KBM-7 (cell line): ENCODE data around the gene PIGZ.
A peak's percentile ranks its signal among the peaks of the same experiment; 100 is the strongest.
"Not testable (repeated sequence)": the region's sequence is repeated elsewhere in the genome, so short reads cannot be mapped to it uniquely, and the experiment has no call there.

Source experiments
- DNase-seq: peaks from one replicate; pipeline ENCODE4 v3.0.0-alpha.2; 2015
- in situ Hi-C: fragments of 300-500 bp; cut with MboI; formaldehyde crosslinking; loops from 2 replicates; pipeline ENCODE4 v1.14.3; 2020; ENCODE audit warnings: low sequenced_read_pairs, low pct_unique_long_range_greater_than_20kb, mixed read lengths

The PIGZ gene

DNA sequence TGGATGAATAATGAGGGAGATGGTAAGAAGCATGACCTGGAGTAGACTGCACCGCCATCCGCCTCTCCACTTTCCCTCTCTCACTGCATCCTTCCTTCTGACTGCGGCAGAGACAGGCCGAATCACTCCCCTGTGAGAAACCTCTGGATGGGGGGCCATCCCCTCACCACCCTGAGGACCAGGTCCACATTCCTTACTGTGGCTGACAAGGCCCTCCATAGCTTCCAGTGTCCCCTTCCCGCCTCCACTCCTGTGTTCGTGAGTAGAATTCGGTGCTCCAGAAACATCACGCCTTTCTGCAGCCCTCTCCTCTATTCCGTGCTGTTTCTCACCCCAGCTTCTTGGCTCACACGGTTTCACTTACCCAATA is 2.8 kb downstream of the PIGZ start:
- in situ Hi-C loops: no loop called here
- DNase-seq: no peak

- DNase-seq: no peak
- in situ Hi-C loops: no loop called here
These were observed 3.4 kb downstream of the PIGZ start for GRCh38 chr3:196965112-196965803.

- in situ Hi-C loops: no loop called here
- no peak for DNase-seq
These were observed 5.0 kb downstream of the PIGZ start for GRCh38 chr3:196963631-196963953.

- in situ Hi-C loops: no loop called here
These were observed 5.6 kb downstream of the PIGZ start for GRCh38 chr3:196962930-196963630.

GRCh38 chr3:196962108-196962929 is 6.3 kb downstream of the PIGZ start:
- DNase-seq: no peak
- in situ Hi-C loops: no loop called here

More at GRCh38 chr3:196962930-196963630, 5.6 kb downstream of the PIGZ start:
- DNase-seq: no peak

GRCh38 chr3:196954832-196955231 is 13.8 kb downstream of the PIGZ start:
- no peak for DNase-seq
- in situ Hi-C loops: no loop called here

GRCh38 chr3:196951371-196951770 is 17.3 kb downstream of the PIGZ start:
- no peak for DNase-seq
- in situ Hi-C loops: no loop called here

DNA sequence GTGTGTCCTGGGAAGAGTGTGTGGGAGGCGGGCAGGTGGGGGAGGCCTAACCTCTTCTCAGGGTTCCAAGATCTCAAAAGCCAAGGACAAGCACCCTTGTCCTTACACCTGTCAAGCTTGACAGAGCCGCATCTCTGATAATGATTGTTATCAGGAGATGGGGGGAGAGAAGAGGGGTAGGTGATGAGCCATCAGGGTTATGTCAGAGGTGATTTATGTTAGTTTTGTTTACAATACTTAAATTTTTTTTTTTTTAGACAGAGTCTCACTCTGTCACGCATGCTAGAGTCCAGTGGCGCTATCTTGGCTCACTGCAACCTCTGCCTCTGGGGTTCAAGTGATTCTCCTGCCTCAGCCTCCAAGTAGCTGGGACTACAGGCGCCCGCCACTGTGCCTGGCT is 18.9 kb downstream of the PIGZ start:
- in situ Hi-C loops: no loop called here
- DNase-seq: no peak

- in situ Hi-C loops: no loop called here
- DNase-seq: no peak
These were observed 19.4 kb downstream of the PIGZ start for GRCh38 chr3:196949285-196949619.

GRCh38 chr3:196948442-196949284 is 20.0 kb downstream of the PIGZ start:
- no peak for DNase-seq
- in situ Hi-C loops: no loop called here

GRCh38 chr3:196947860-196948441 is 20.7 kb downstream of the PIGZ start:
- DNase-seq: no peak
- in situ Hi-C loops: no loop called here

DNA sequence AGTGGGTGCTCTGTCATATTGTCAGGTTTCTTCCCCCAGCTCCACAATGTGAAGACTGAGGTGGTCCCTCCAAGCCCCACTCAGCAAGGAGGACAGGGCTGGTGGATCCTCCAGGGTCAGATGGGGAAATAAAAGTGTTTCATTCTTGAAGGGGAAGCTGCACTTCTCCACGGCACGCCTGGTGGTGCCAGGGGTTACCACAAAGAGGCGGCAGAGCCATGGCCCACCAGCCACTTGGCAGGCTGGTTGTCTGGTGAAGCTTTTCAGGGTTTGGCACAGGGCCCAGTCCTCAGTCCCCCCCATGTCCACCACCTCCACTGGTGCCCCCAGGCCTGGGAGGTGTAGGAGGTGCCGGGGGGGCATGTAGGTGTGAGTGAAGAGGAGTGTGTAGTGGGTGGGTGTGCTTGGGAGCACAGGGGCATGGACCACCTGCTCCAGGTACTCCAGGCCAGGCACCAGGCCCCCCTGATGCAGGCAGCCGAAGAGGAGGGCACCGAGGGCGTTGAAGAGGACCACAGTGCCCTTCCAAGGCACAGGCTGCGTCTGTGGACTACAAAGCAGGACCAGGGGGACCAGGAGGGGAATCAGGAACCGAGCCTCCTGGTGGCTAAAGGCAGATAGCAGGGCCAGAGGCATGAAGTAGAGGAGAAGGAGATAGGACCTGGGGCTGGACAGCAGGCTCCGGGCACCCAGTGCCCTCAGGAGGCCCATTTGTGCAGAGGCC is 21.3 kb downstream of the PIGZ start:
- in situ Hi-C loops: no loop called here
- DNase-seq: no peak

DNA sequence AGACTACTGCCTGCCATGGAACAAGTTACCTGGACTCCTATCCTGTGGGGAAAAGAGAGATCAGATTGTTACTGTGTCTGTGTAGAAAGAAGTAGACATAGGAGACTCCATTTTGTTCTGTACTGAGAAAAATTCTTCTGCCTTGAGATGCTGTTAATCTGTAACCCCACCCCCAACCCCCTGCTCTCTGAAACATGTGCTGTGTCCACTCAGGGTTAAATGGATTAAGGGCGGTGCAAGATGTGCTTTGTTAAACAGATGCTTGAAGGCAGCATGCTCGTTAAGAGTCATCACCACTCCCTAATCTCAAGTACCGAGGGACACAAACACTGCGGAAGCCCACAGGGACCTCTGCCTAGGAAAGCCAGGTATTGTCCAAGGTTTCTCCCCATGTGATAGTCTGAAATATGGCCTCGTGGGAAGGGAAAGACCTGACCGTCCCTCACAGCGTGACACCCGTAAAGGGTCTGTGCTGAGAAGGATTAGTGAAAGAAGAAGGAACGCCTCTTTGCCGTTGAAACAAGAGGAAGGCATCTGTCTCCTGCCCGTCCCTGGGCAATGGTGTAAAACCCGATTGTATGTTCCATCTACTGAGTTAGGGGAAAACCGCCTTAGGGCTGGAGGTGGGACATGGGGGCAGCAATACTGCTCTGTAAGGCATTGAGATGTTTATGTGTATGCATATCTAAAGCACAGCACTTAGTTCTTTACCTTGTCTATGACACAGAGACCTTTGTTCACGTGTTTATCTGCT is 24.4 kb downstream of the PIGZ start:
- in situ Hi-C loops: not testable (repeated sequence)

GRCh38 chr3:196942915-196943277 is 25.7 kb downstream of the PIGZ start:
- DNase-seq: peak; percentile 50
- in situ Hi-C loops: no loop called here

More for the DNA sequence above, 24.4 kb downstream of the PIGZ start:
- not testable (repeated sequence) for DNase-seq

DNA sequence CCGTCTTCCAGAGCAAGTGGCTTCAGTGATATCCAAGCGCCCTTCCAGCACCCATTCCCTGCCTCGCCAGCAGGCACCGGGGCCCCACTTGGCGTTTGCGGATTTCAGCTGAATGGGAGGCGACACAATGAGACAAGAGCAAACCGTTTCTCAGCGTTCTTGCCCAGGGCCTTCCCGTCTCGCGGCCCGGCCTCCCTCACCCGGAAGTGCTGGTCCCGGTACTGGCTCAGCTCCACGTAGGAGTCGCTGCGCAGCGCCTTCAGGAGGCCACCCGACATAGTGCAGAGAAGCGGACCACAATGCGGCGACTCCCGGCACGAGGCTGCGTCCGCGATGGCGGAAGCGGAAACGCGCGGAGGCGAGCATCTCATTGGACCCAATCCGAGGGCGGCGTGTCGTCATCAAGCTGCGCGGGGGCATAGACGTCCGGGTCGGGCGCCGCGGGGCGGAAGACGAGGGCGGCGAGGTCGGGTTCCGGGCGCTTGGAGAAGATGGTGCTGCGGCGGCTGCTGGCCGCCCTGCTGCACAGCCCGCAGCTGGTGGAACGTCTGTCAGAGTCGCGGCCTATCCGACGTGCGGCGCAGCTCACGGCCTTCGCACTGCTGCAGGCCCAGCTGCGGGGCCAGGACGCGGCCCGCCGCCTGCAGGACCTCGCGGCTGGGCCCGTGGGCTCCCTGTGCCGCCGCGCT is 26.3 kb downstream of the PIGZ start, which contains the start of gene NCBP2:
TSS of gene NCBP2 (minus strand) at position 303 of the 689 bp plus-strand sequence. CDS start at position 278, 25 bp downstream.
- in situ Hi-C loops: no loop called here
- DNase-seq: peak; percentile 98

DNA sequence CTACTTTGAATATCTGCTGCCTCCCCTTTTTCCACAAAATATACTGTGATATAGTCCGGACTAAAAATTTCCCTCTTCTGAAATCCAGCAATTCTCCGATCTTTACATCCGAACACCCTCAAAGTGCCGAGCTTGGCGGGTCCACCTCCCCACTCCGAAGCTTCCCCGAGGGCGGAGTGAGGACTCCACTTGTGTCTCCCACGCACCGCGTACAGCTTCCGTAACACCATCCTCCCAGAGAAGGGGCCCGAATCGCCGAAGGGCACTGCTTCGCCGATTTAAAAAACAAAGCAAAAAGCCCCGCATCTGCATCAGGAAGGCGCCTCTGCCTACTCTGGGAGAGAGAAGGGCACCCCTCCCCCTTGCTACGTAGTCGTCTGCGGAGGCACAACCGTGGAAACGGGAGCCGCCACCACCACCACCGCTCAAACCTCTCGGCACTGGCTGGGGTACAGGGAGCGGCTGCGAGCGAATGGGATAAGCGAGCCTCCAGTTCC is 26.9 kb downstream of the PIGZ start:
- DNase-seq: no peak
- in situ Hi-C loops: no loop called here

DNA sequence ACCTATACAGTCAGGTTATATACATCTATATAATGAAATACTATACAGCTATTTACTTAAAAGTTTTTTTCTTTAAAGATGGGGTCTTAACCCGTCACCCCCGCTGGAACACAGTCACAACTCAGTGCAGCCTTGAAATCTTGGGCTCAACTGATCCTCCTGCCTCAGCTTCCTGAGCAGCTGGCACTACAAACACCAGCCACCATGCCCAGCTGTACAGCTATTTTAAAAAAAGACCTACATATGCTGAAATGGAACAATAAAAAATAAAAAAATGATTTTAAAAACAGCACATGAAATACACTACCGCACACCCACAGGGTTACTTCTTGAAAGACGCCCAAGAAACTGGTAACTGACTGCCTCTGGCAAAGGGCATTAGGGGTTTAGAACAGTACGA is 30.1 kb downstream of the PIGZ start:
- in situ Hi-C loops: no loop called here

More for the DNA sequence above, 30.1 kb downstream of the PIGZ start:
- DNase-seq: no peak
